ENCODE measurements around the gene PTPN4.

DNA sequence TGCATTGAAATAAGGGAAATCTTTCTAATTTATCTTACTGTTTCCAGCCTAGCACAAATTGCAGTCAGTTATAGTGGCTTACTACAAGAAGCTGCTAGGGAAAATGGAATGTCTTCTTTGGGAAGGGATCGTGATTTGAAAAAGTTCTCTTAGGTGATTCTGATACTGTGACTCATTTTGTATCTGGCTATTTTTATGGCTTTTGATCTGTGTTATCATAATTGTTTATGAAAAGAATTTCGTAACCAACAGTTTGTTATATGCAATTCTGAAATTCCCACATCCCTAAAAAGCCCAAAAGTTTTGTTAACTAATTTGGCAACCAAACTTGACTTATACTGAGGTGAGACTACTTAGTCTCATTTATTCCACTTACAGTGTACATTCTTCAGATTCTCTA lies 12.4 kb downstream of the PTPN4 start:
- TF ChIP-seq POLR2A (IDR thresholded peaks at IDR 0.05; ENCODE audit: low read length) = no peak
- no peak for TF ChIP-seq GATA1 (IDR thresholded peaks at IDR 0.05; ENCODE audit: low read depth, low read length)

All from erythroblast (primary cell).